Measurements from ENCODE around the gene TULP1. TPM values are rescaled to one million over a fixed set of nuclear protein-coding genes. Genes with fewer than 3 reads are reported as not detected.

TULP1 gene
- total RNA-seq, 1 donor from 2014 or later = under 0.01 TPM

- H3K36me3 ChIP-seq (ENCODE audit: control insufficient read depth, insufficient read depth, low read length) = peaks cover 13% of the 10 kb centered on the region
- DNase-seq (ENCODE audit: low read depth) = peak; percentile 91
- no peak for TF ChIP-seq CTCF (IDR thresholded peaks at IDR 0.05; ENCODE audit: insufficient read depth, low read length, severe bottlenecking)
- no peaks in the 10 kb centered on the region for H3K27me3 ChIP-seq (ENCODE audit: control insufficient read depth, insufficient read depth, low read length)
- no peak for FAIRE-seq
- H3K4me3 ChIP-seq (ENCODE audit: low read depth, low read length) = peak overlapping the region; percentile 11
Observed at GRCh38 chr6:35486005-35486925, 26.4 kb downstream of the TULP1 start.

- no peaks in the 10 kb centered on the region for H3K27me3 ChIP-seq (ENCODE audit: control insufficient read depth, insufficient read depth, low read length)
- FAIRE-seq (no peak), DNase-seq (ENCODE audit: low read depth) (peak; percentile 54)
- H3K36me3 ChIP-seq (ENCODE audit: control insufficient read depth, insufficient read depth, low read length) = peaks cover 15% of the 10 kb centered on the region
- TF ChIP-seq CTCF (IDR thresholded peaks at IDR 0.05; ENCODE audit: insufficient read depth, low read length, severe bottlenecking) = no peak
- peak overlapping the region; percentile 11 for H3K4me3 ChIP-seq (ENCODE audit: low read depth, low read length)
Observed at GRCh38 chr6:35485402-35485877, 27.3 kb downstream of the TULP1 start.

- Histone ChIP-seq H3K36me3 (ENCODE audit: control insufficient read depth, insufficient read depth, low read length) (peaks cover 15% of the 10 kb centered on the region), H3K4me3 (ENCODE audit: low read depth, low read length) (no peak overlapping the region), H3K27me3 (ENCODE audit: control insufficient read depth, insufficient read depth, low read length) (no peaks in the 10 kb centered on the region)
- DNase-seq (ENCODE audit: low read depth) (peak; percentile 80), FAIRE-seq (no peak)
- TF ChIP-seq CTCF (IDR thresholded peaks at IDR 0.05; ENCODE audit: insufficient read depth, low read length, severe bottlenecking) = no peak
Observed at GRCh38 chr6:35484921-35485392, 27.7 kb downstream of the TULP1 start.

DNA sequence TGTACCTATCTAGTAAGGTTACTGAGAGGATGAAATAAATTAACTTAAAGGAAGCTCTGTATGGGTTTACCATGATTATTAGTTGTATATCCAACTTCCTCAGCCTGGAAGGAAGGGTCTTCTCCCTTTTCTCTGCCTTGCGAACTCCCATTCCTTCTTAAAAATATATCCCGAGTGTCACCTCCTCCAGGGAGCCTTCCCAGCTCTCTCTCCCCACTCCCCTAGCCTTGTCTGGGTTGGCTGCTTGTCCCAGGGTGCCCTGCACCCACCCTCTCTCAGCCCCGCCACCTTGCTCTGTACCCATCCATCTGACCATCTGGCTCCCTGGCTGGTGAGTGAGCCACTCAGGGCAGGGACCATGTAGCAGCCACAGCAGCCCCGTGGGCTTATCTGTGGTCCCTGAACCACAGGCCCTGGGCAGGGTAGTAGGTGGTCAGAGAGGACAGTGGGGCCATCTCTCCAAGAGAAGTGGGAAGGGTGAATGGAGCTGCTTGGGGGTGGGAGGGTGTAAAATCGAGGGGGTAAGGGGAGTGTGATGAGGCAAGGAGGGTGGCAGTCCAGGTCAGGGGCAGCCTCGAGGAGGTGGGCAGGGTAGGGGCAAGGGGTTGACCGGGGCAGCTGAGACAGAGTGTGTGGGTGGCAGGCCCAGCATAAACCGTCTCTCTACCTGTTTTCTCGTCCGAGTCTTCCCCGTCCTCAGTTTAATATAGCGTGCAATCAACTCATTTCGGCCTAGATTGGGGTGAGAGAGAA lies 28.6 kb downstream of the TULP1 start:
- no peak for DNase-seq (ENCODE audit: low read depth)
- FAIRE-seq = no peak
- Histone ChIP-seq H3K4me3 (ENCODE audit: low read depth, low read length) (no peak overlapping the region), H3K36me3 (ENCODE audit: control insufficient read depth, insufficient read depth, low read length) (peaks cover 18% of the 10 kb centered on the region), H3K27me3 (ENCODE audit: control insufficient read depth, insufficient read depth, low read length) (no peaks in the 10 kb centered on the region)
- TF ChIP-seq CTCF (IDR thresholded peaks at IDR 0.05; ENCODE audit: insufficient read depth, low read length, severe bottlenecking) = no peak

DNA sequence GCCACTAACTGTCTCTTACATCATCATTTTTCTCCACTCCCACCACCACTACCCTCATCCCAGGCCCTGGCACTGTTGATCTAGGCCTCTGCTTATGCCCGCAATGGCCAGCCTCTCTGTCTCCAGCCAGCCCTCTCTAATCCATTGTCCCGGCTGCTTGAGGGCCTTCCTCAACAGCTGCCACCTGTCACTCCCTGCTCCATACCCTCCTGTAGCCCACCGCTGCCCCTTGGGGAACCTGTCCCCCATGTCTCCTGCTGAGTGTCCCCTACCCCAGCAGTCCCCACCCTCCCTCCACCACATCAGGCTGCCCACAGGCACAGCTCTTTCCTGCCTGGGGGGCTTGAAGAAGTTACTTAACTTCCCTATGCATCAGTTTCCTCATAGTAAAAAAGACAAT lies 29.2 kb downstream of the TULP1 start:
- H3K4me3 ChIP-seq (ENCODE audit: low read depth, low read length) = no peak overlapping the region
- no peak for FAIRE-seq
- peaks cover 19% of the 10 kb centered on the region for H3K36me3 ChIP-seq (ENCODE audit: control insufficient read depth, insufficient read depth, low read length)
- no peaks in the 10 kb centered on the region for H3K27me3 ChIP-seq (ENCODE audit: control insufficient read depth, insufficient read depth, low read length)
- no peak for DNase-seq (ENCODE audit: low read depth)
- TF ChIP-seq CTCF (IDR thresholded peaks at IDR 0.05; ENCODE audit: insufficient read depth, low read length, severe bottlenecking) = no peak
